Smooth muscle cell (in vitro differentiated cells): ENCODE measurements around the gene SPDYE8. TPM values are rescaled to one million over a fixed set of nuclear protein-coding genes. Genes with fewer than 3 reads are reported as not detected.

Source experiments
- polyA plus RNA-seq: library from polyadenylated mRNA; unstranded; fragments of >200 nt; fragmentation: Nextera tagmentation; extraction: Ambion mirVana; gene quantifications from 2 replicates; pipeline ENCODE4 v1.2.1, GENCODE V29; 2016
- small RNA-seq: library from RNA; depleted of rRNA; stranded (forward); fragments of <200 nt; gene quantifications from one replicate; pipeline ENCODE3, GENCODE V24; 2014
- total RNA-seq: library from RNA; depleted of rRNA; stranded (reverse); fragments of >200 nt; gene quantifications from 2 replicates; pipeline ENCODE4 v1.2.3, GENCODE V29; 2014

The SPDYE8 gene
- total and polyA plus RNA-seq, 2 experiments from 2014 or later, result not detected

Small RNAs within 50 kb of the gene (small RNA-seq; reads per million reads assigned to genes)
- not detected for gene RF00019

Other genes starting within 250 kb of the SPDYE8 start
- 0.40 and 2.3 TPM in 2 replicates for gene TYW1B, start 201.6 kb downstream of the SPDYE8 start, total RNA-seq
- 0.75 and 1.6 TPM in 2 replicates for gene TYW1B, start 201.6 kb downstream of the SPDYE8 start, polyA plus RNA-seq
- gene POM121, start 104.7 kb downstream of the SPDYE8 start, total RNA-seq, result 9.2 and 9.8 TPM in 2 replicates
- gene POM121, start 104.7 kb downstream of the SPDYE8 start, polyA plus RNA-seq, result 11.8 and 15.3 TPM in 2 replicates
- not detected in 2 replicates for gene TRIM74, start 60.3 kb downstream of the SPDYE8 start, total RNA-seq
- gene TRIM74, start 60.3 kb downstream of the SPDYE8 start, polyA plus RNA-seq, result 0.46 TPM in 1 of 2 replicates, not detected in the other
- gene SPDYE11, start 28.1 kb upstream of the SPDYE8 start, total RNA-seq, result not detected in 2 replicates
- 0.31 TPM in 1 of 2 replicates, not detected in the other for gene SPDYE11, start 28.1 kb upstream of the SPDYE8 start, polyA plus RNA-seq
- gene SPDYE9, start 56.3 kb upstream of the SPDYE8 start, total RNA-seq, result not detected in 2 replicates
- 0.31 TPM in 1 of 2 replicates, not detected in the other for gene SPDYE9, start 56.3 kb upstream of the SPDYE8 start, polyA plus RNA-seq